Natural killer cell (primary cell): ENCODE measurements around the gene SECISBP2. TPM values are rescaled to one million over a fixed set of nuclear protein-coding genes. Genes with fewer than 3 reads are reported as not detected.

Source experiments
- ATAC-seq, 3 donors: fragments of 150-1000 bp in 2 of 3; fragments of 200-7000 bp in 1 of 3; cut with Tn5 transposase; 1 replicate in 1 of 3; 2 replicates in 2 of 3; pipeline ENCODE4 v1.10.0; 2021; ENCODE audit warnings: mild to moderate bottlenecking in 2 of 3, moderate library complexity in 2 of 3
- DNase-seq, 2 donors: peaks; one replicate each; pipeline versions ENCODE4 v3.0.0 to v3.0.0-alpha.2; 2013 to 2021; ENCODE audit warnings: mixed read lengths in 1 of 2
- H3K27ac ChIP-seq: one replicate; pipeline ENCODE4 v1.5.1; 2013; ENCODE audit warnings: mild to moderate bottlenecking, low read length
- H3K27me3 ChIP-seq: one replicate; pipeline ENCODE4 v1.6.1; 2013; ENCODE audit warnings: low read length; ENCODE audit not compliant: control insufficient read depth, insufficient read depth
- H3K36me3 ChIP-seq: one replicate; pipeline ENCODE4 v1.6.1; 2013; ENCODE audit warnings: low read length; ENCODE audit not compliant: control insufficient read depth, insufficient read depth
- H3K4me1 ChIP-seq: one replicate; pipeline ENCODE4 v1.6.1; 2013; ENCODE audit warnings: low read length; ENCODE audit not compliant: control insufficient read depth, insufficient read depth
- H3K4me3 ChIP-seq: one replicate; pipeline ENCODE4 v1.5.1; 2013; ENCODE audit warnings: low read length
- H3K9me3 ChIP-seq: one replicate; pipeline ENCODE4 v1.6.1; 2013; ENCODE audit warnings: low read length; ENCODE audit not compliant: control insufficient read depth, insufficient read depth
- H3K27ac Mint-ChIP-seq, 2 donors: one replicate each; pipeline ENCODE4 v1.8.0; 2022; ENCODE audit warnings: mild to moderate bottlenecking in 2 of 2, mixed read lengths in 2 of 2, moderate library complexity in 1 of 2
- H3K27me3 Mint-ChIP-seq, 2 donors: one replicate each; pipeline ENCODE4 v1.8.0; 2022; ENCODE audit warnings: low read depth in 2 of 2, mixed read lengths in 2 of 2
- H3K36me3 Mint-ChIP-seq: one replicate; pipeline ENCODE4 v1.8.0; 2022; ENCODE audit warnings: mixed read lengths
- H3K4me1 Mint-ChIP-seq, 2 donors: one replicate each; pipeline ENCODE4 v1.8.0; 2022; ENCODE audit warnings: mixed read lengths in 2 of 2
- H3K4me3 Mint-ChIP-seq: one replicate; pipeline ENCODE4 v1.8.0; 2022; ENCODE audit warnings: mild to moderate bottlenecking, moderate library complexity, mixed read lengths
- H3K9me3 Mint-ChIP-seq, 2 donors: one replicate each; pipeline ENCODE4 v1.8.0; 2022; ENCODE audit warnings: mixed read lengths in 2 of 2
- CTCF ChIP-seq: fragments of 200-600 bp; IDR thresholded peaks from one replicate; pipeline ENCODE4 v1.8.0; 2022; ENCODE audit warnings: antibody characterized with exemption
- WGBS: methylation state at CpG from one replicate; pipeline ENCODE4 v1.1.7; 2013; ENCODE audit warnings: missing lambda C conversion rate; ENCODE audit not compliant: insufficient coverage; 5-methylcytosine and 5-hydroxymethylcytosine counted together
- intact Hi-C: fragments of 100-400 bp; cut with micrococcal nuclease; formaldehyde crosslinking; loops from one replicate; pipeline ENCODE4 v1.14.2; 2022
- total RNA-seq, 4 donors: library from RNA; stranded (reverse); fragments of 120-200 nt in 1 of 4; gene quantifications; one replicate each; pipeline versions ENCODE4 v1.2.3 to v1.2.4, GENCODE V29; 2013 to 2022

SECISBP2 gene
- total RNA-seq, 3 donors from 2014 or later (not counting 1 experiment from before 2014, with no cell fraction given), result 79.5 to 95.8 (median 88.7) TPM

- no peak overlapping the region for H3K4me3 Mint-ChIP-seq
- intact Hi-C loops, result no loop called here
- peaks cover 84% of the 10 kb centered on the region for H3K36me3 ChIP-seq
- DNase-seq, result no peak
- no peaks in the 10 kb centered on the region for H3K9me3 Mint-ChIP-seq
- no peaks in the 10 kb centered on the region for H3K9me3 ChIP-seq
- H3K36me3 Mint-ChIP-seq, result peaks cover 19% of the 10 kb centered on the region
- no peak overlapping the region for H3K27ac Mint-ChIP-seq
- no peaks in the 10 kb centered on the region for H3K27me3 Mint-ChIP-seq
- H3K27me3 ChIP-seq, result no peaks in the 10 kb centered on the region
- TF ChIP-seq CTCF, result no peak
- H3K4me1 Mint-ChIP-seq, result peaks cover 26 to 31% of the 10 kb centered on the region in 2 donors
- no peak overlapping the region for H3K27ac ChIP-seq
- H3K4me1 ChIP-seq, result peaks cover 16% of the 10 kb centered on the region
- 93% methylated on average over 11 of the region's 11 CpGs for WGBS
- ATAC-seq, result no peak
- no peak overlapping the region for H3K4me3 ChIP-seq
Measured at GRCh38 chr9:89395931-89396710, 77.8 kb downstream of the SECISBP2 start.

- peaks cover 30 to 41% of the 10 kb centered on the region in 2 donors for H3K4me1 Mint-ChIP-seq
- no peaks in the 10 kb centered on the region for H3K27me3 Mint-ChIP-seq
- no peak overlapping the region for H3K4me3 Mint-ChIP-seq
- intact Hi-C loops, result no loop called here
- peaks cover 84% of the 10 kb centered on the region for H3K36me3 ChIP-seq
- peak overlapping the region in 1 of 2 donors; percentile 58 for H3K27ac Mint-ChIP-seq
- 93% methylated on average over 4 of the region's 5 CpGs for WGBS
- no peak overlapping the region for H3K27ac ChIP-seq
- H3K4me1 ChIP-seq, result peaks cover 20% of the 10 kb centered on the region
- no peaks in the 10 kb centered on the region for H3K9me3 ChIP-seq
- DNase-seq (no peak), ATAC-seq (no peak)
- H3K27me3 ChIP-seq, result no peaks in the 10 kb centered on the region
- no peak overlapping the region for H3K4me3 ChIP-seq
- TF ChIP-seq CTCF, result no peak
- peaks cover 19% of the 10 kb centered on the region for H3K36me3 Mint-ChIP-seq
- no peaks in the 10 kb centered on the region for H3K9me3 Mint-ChIP-seq
Measured at GRCh38 chr9:89397471-89397870, 79.2 kb downstream of the SECISBP2 start.

- H3K27ac Mint-ChIP-seq, result peak overlapping the region in 1 of 2 donors; percentile 58
Measured at GRCh38 chr9:89398621-89399020, 80.3 kb downstream of the SECISBP2 start.

More at GRCh38 chr9:89398621-89399020, 80.3 kb downstream of the SECISBP2 start:
- peaks cover 84% of the 10 kb centered on the region for H3K36me3 ChIP-seq
- H3K4me1 ChIP-seq, result peaks cover 20% of the 10 kb centered on the region
- DNase-seq (no peak), ATAC-seq (no peak)
- H3K27me3 ChIP-seq, result no peaks in the 10 kb centered on the region
- H3K9me3 Mint-ChIP-seq, result no peaks in the 10 kb centered on the region
- no peak overlapping the region for H3K27ac ChIP-seq
- WGBS, result 94% methylated on average over 5 of the region's 5 CpGs
- peaks cover 28 to 40% of the 10 kb centered on the region in 2 donors for H3K4me1 Mint-ChIP-seq
- H3K27me3 Mint-ChIP-seq, result no peaks in the 10 kb centered on the region
- no peak overlapping the region for H3K4me3 ChIP-seq
- no peaks in the 10 kb centered on the region for H3K9me3 ChIP-seq
- H3K36me3 Mint-ChIP-seq, result peaks cover 16% of the 10 kb centered on the region
- intact Hi-C loops, result no loop called here
- no peak for TF ChIP-seq CTCF
- H3K4me3 Mint-ChIP-seq, result no peak overlapping the region
